K562 (cell line): ENCODE measurements around the gene UGT3A2. TPM values are rescaled to one million over a fixed set of nuclear protein-coding genes. Genes with fewer than 3 reads are reported as not detected.

Source experiments
- BACH1 ChIP-seq: fragments of 200-800 bp; sonication (Bioruptor generic); IDR thresholded peaks from 2 replicates; pipeline ENCODE4 v1.6.1; 2016; ENCODE audit warnings: missing genetic modification characterization, missing compliant biosample characterization
- CUX1 ChIP-seq: fragments of 200-800 bp; sonication (Bioruptor generic); IDR thresholded peaks from 2 replicates; pipeline ENCODE4 v1.6.1; 2016; ENCODE audit warnings: missing genetic modification characterization, missing compliant biosample characterization
- FOXO4 ChIP-seq: fragments of 450-650 bp; formaldehyde crosslinking; IDR thresholded peaks from 2 replicates; pipeline ENCODE4 v1.4.0; 2020; ENCODE audit warnings: mild to moderate bottlenecking, moderate library complexity
- PATZ1 ChIP-seq: fragments of 250-450 bp; sonication (Bioruptor Pico); IDR thresholded peaks from 2 replicates; pipeline ENCODE4 v1.5.0; 2020; ENCODE audit warnings: mild to moderate bottlenecking, borderline replicate concordance
- SP1 ChIP-seq: sonication (generic); formaldehyde crosslinking; IDR thresholded peaks from 2 replicates; pipeline ENCODE4 v1.8.1; 2022; ENCODE audit warnings: mild to moderate bottlenecking, missing genetic modification reagents
- SRSF7 ChIP-seq: fragments of 200-400 bp; formaldehyde crosslinking; optimal IDR thresholded peaks from 2 replicates; pipeline ENCODE3; 2017; ENCODE audit warnings: mild to moderate bottlenecking, low read depth, low read length
- ZBTB49 ChIP-seq: sonication (generic); formaldehyde crosslinking; IDR thresholded peaks from 2 replicates; pipeline ENCODE4 v1.8.0; 2022; ENCODE audit warnings: missing genetic modification reagents, mild to moderate bottlenecking, borderline replicate concordance
- ZNF175 ChIP-seq: fragments of 200-800 bp; sonication (Bioruptor generic); IDR thresholded peaks from 2 replicates; pipeline ENCODE4 v1.6.1; 2016; ENCODE audit warnings: low read depth, mild to moderate bottlenecking, missing genetic modification characterization, missing compliant biosample characterization
- ZNF780A ChIP-seq: fragments of 250-450 bp; sonication (Bioruptor Pico); IDR thresholded peaks from 2 replicates; pipeline ENCODE4 v1.5.0; 2021; ENCODE audit warnings: mild to moderate bottlenecking
- ZSCAN29 ChIP-seq: fragments of 450-650 bp; IDR thresholded peaks from 2 replicates; pipeline ENCODE4 v1.6.1; 2017
- polyA plus RNA-seq, 8 experiments: library from polyadenylated mRNA; depleted of rRNA in 4 of 8; stranded (reverse) in 5 of 8; unstranded in 3 of 8; fragments of >200 nt; fragmentation: Nextera tagmentation in 2 of 8; fragmentation: Illumina TruSeq in 1 of 8; extraction: Ambion mirVana in 2 of 8; extraction: Trizol in 1 of 8; gene quantifications; 2 replicates each; pipeline versions ENCODE4 v1.2.1 to v1.2.3, GENCODE V29; 2011 to 2014; ENCODE audit warnings: inconsistent platforms in 1 of 8, missing spikeins in 1 of 8
- total RNA-seq, 7 experiments: library from RNA; depleted of rRNA in 6 of 7; stranded (reverse); fragments of >200 nt in 6 of 7; fragmentation: Illumina TruSeq in 2 of 7; extraction: Trizol in 2 of 7; gene quantifications; 2 replicates each; pipeline versions ENCODE4 v1.2.1 to v1.2.3, GENCODE V29; 2011 to 2021; ENCODE audit warnings: low replicate concordance in 1 of 7

The UGT3A2 gene
- total and polyA plus RNA-seq, 9 of the 15 experiments (the other 6 are each of a cell fraction or from before 2014, with no cell fraction given): not detected

GRCh38 chr5:36052538-36052937, 14.1 kb downstream of the UGT3A2 start (continued):
- TF ChIP-seq CUX1: no peak
- TF ChIP-seq ZBTB49 (CRISPR knock-in tag): no peak
- TF ChIP-seq ZNF175 (CRISPR knock-in tag): no peak
- TF ChIP-seq SRSF7: no peak
- TF ChIP-seq PATZ1: no peak
- TF ChIP-seq FOXO4 (CRISPR knock-in tag): no peak
- no peak for TF ChIP-seq SP1 (CRISPR knock-in tag)
- TF ChIP-seq ZNF780A (CRISPR knock-in tag): no peak
- no peak for TF ChIP-seq ZSCAN29
- TF ChIP-seq BACH1 (tag): no peak
